Esophagus squamous epithelium (tissue), 5 donors: Measurements from ENCODE around the gene DRD2. TPM values are rescaled to one million over a fixed set of nuclear protein-coding genes. Genes with fewer than 3 reads are reported as not detected.

Experiments
- DNase-seq: peaks from one replicate; lab custom pipeline; 2025; lab: John Stamatoyannopoulos, UW
- H3K27ac ChIP-seq, 4 donors: fragments of 200-600 bp; sonication (generic); one replicate each; pipeline ENCODE4 v1.5.1; 2016 to 2019; ENCODE audit warnings: mild to moderate bottlenecking in 1 of 4
- H3K27me3 ChIP-seq, 4 donors: fragments of 200-600 bp; sonication (generic); 1 replicate in 3 of 4; 2 replicates in 1 of 4; pipeline versions ENCODE4 v1.5.1 to v1.6.0; 2017 to 2021; ENCODE audit warnings: antibody characterized with exemption in 1 of 4
- H3K36me3 ChIP-seq, 3 donors: fragments of 200-600 bp; sonication (generic); one replicate each; pipeline ENCODE4 v1.5.1; 2016 to 2019
- H3K4me1 ChIP-seq, 3 donors: fragments of 200-600 bp; sonication (generic); one replicate each; pipeline ENCODE4 v1.5.1; 2017 to 2019
- H3K4me3 ChIP-seq, 4 donors: fragments of 200-600 bp; sonication (generic); 1 replicate in 3 of 4; 2 replicates in 1 of 4; pipeline ENCODE4 v1.5.1; 2016 to 2019; ENCODE audit warnings: mild to moderate bottlenecking in 2 of 4, moderate library complexity in 1 of 4
- H3K9me3 ChIP-seq, 3 donors: fragments of 200-600 bp; sonication (generic); one replicate each; pipeline ENCODE4 v1.5.1; 2016 to 2019
- POLR2A ChIP-seq, 4 donors: fragments of 450-650 bp; IDR thresholded peaks; one replicate each; pipeline ENCODE4 v1.6.1; 2017; ENCODE audit warnings: antibody characterized with exemption in 4 of 4, mild to moderate bottlenecking in 4 of 4, moderate library complexity in 3 of 4
- WGBS, 2 donors: methylation state at CpG; one replicate each; pipeline ENCODE4 v1.1.5; 2018; 5-methylcytosine and 5-hydroxymethylcytosine counted together
- intact Hi-C: fragments of 100-400 bp; cut with DNase I; formaldehyde crosslinking; loops from one replicate; pipeline ENCODE4 v1.15.0; 2022
- total RNA-seq, 4 donors: library from RNA; depleted of rRNA; stranded (reverse); fragments of >200 nt; gene quantifications; one replicate each; pipeline ENCODE4 v1.1.0, GENCODE V29; 2016
- TF ChIP-seq, protein P1 (sequence below), 6 experiments: fragments of 450-650 bp in 4 of 6; fragments of 200-600 bp in 2 of 6; sonication (generic) in 2 of 6; IDR thresholded peaks; one replicate each; pipeline ENCODE4 v1.5.1; 2016 to 2019; ENCODE audit warnings: antibody characterized with exemption in 6 of 6, mild to moderate bottlenecking in 4 of 6, moderate library complexity in 4 of 6
- donor health status: DM: yes; HTN: yes; CAD: no.

The DRD2 gene
- total RNA-seq, 4 donors from 2014 or later: 0.38 TPM; not detected in 3

DNA sequence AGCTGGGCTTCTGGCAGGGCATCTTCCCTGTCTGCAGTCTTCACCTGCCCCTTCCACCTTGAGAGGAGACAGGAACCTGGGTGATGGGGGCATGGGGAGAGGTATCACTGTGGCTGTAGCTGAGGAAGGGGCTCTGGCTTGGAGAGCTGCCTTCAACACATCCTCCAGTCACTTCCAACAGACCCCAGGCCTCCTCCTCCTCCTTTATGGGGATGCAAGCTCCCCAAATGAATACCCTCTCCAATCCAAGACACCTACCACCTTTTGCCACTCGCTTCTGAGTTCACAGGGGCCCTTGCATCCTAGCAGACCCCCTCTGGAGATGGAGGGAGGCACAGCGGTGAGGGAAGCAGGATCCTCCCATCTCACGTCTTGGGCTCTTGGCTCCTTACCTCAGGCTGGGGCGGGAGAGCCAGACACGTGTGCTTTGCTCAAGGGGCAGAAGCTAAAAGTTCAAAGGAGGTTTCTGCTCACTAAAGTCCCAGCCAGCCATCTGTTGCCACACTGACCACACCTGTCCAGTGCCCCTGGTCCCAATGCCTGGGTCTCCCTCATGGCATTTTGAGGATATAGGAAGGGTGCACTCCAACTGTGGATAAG, 74.5 kb downstream of the DRD2 start:
- H3K4me3 ChIP-seq: no peak overlapping the region
- H3K4me1 ChIP-seq: peaks cover 0 to 8% (median 0%) of the 10 kb centered on the region in 3 donors
- H3K36me3 ChIP-seq: no peaks in the 10 kb centered on the region
- intact Hi-C loops: no loop called here
- peaks cover 0 to 4% (median 0%) of the 10 kb centered on the region in 4 donors for H3K27me3 ChIP-seq
- no peaks in the 10 kb centered on the region for H3K9me3 ChIP-seq
- TF ChIP-seq, protein P1, sequence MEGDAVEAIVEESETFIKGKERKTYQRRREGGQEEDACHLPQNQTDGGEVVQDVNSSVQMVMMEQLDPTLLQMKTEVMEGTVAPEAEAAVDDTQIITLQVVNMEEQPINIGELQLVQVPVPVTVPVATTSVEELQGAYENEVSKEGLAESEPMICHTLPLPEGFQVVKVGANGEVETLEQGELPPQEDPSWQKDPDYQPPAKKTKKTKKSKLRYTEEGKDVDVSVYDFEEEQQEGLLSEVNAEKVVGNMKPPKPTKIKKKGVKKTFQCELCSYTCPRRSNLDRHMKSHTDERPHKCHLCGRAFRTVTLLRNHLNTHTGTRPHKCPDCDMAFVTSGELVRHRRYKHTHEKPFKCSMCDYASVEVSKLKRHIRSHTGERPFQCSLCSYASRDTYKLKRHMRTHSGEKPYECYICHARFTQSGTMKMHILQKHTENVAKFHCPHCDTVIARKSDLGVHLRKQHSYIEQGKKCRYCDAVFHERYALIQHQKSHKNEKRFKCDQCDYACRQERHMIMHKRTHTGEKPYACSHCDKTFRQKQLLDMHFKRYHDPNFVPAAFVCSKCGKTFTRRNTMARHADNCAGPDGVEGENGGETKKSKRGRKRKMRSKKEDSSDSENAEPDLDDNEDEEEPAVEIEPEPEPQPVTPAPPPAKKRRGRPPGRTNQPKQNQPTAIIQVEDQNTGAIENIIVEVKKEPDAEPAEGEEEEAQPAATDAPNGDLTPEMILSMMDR (IDR thresholded peaks at IDR 0.05): no peak
- TF ChIP-seq POLR2A (IDR thresholded peaks at IDR 0.05): no peak
- WGBS, 2 donors: 90% methylated on average over 3 of the region's 5 CpGs; no CpG with 5 or more reads in 1 of the 2 donors
- H3K27ac ChIP-seq: no peak overlapping the region
- no peak for DNase-seq

DNA sequence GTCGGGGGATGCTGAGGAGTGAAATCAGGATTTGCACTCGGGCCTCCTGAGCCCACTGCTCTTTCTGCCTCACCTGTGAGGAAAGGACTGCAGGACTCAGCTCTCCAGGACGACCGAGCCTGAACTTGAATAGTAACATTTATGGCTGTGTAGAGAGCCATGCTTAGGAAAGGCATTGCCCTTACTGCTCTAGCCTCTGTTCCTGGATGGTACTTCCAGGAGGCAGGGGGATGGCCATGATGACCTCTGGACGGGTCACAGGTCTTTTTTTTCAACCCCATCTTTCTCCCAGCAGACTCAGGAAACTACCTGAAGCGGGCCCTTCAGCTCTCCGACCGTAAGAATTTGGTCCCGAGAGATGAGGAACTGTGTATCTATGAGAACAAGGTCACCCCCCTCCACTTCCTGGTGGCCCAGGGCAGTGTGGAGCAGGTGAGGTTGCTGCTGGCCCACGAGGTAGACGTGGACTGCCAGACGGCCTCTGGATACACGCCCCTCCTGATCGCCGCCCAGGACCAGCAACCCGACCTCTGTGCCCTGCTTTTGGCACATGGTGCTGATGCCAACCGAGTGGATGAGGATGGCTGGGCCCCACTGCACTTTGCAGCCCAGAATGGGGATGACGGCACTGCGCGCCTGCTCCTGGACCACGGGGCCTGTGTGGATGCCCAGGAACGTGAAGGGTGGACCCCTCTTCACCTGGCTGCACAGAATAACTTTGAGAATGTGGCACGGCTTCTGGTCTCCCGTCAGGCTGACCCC, 76.3 kb downstream of the DRD2 start:
- no peak overlapping the region for H3K4me3 ChIP-seq
- DNase-seq: no peak
- TF ChIP-seq, protein P1 (IDR thresholded peaks at IDR 0.05): no peak
- no peak for TF ChIP-seq POLR2A (IDR thresholded peaks at IDR 0.05)

DNA sequence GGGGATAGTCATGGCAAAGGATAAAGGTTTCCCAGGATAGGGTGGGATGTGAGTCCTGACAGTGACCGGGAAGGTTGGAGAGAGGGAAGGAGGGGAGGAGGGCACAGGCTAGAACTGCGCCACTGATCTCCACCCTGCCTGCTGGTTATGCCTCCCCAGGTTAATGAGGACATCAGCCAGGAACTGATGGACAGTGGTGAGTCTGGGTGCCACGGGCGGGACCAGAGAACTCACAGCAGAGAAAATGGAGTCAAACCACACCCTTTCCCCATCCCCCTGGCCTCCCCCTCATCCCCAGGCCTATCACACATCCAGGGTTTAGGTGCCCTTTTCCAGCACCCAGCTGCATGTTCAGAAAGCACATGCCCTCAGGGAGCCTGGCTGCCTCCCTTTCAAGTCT, 77.4 kb downstream of the DRD2 start:
- DNase-seq: no peak
- WGBS, 2 donors: 62 to 88% methylated on average over 3 to 4 of the region's 4 CpGs
- intact Hi-C loops: no loop called here
- TF ChIP-seq, protein P1 (IDR thresholded peaks at IDR 0.05): no peak
- no peak for TF ChIP-seq POLR2A (IDR thresholded peaks at IDR 0.05)
- Histone ChIP-seq H3K36me3 (no peaks in the 10 kb centered on the region), H3K4me1 (peaks cover 0 to 8% (median 0%) of the 10 kb centered on the region in 3 donors), H3K4me3 (no peak overlapping the region), H3K27me3 (peaks cover 0 to 4% (median 0%) of the 10 kb centered on the region in 4 donors), H3K27ac (no peak overlapping the region), H3K9me3 (no peaks in the 10 kb centered on the region)

More for the DNA sequence above, 76.3 kb downstream of the DRD2 start:
- peaks cover 0 to 4% (median 0%) of the 10 kb centered on the region in 4 donors for H3K27me3 ChIP-seq
- WGBS, 2 donors: 76 to 79% methylated on average over 5 to 8 of the region's 24 CpGs
- H3K36me3 ChIP-seq: no peaks in the 10 kb centered on the region
- no peak overlapping the region for H3K27ac ChIP-seq
- H3K9me3 ChIP-seq: no peaks in the 10 kb centered on the region
- intact Hi-C loops: no loop called here
- H3K4me1 ChIP-seq: peaks cover 0 to 8% (median 0%) of the 10 kb centered on the region in 3 donors

DNA sequence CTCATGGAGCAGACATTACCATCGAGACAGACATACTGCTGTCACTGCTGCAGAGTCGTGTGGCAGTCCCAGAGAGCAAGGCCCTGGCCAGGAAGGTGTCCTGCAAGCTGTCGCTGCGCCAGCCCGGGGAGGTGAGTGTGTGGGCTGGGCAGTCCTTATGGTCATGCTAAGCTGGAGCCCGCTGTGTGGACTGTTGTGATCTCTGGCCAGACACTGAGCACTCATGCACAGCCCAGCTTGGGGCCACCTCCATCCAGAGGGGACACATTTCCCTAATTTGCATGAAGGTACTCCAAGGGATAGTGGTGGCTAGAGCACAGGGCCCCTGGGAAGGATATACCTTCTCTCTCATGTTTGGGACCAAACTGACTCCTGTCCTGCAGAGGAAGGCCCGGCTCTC, 78.0 kb downstream of the DRD2 start:
- H3K36me3 ChIP-seq: no peaks in the 10 kb centered on the region
- no peak for DNase-seq
- peaks cover 0 to 8% (median 0%) of the 10 kb centered on the region in 3 donors for H3K4me1 ChIP-seq
- no peaks in the 10 kb centered on the region for H3K9me3 ChIP-seq
- no peaks in the 10 kb centered on the region for H3K27me3 ChIP-seq
- 73 to 92% methylated on average over 5 to 6 of the region's 7 CpGs for WGBS, 2 donors
- no peak overlapping the region for H3K27ac ChIP-seq
- no peak overlapping the region for H3K4me3 ChIP-seq
- no peak for TF ChIP-seq POLR2A (IDR thresholded peaks at IDR 0.05)
- TF ChIP-seq, protein P1 (IDR thresholded peaks at IDR 0.05): no peak
- intact Hi-C loops: no loop called here

DNA sequence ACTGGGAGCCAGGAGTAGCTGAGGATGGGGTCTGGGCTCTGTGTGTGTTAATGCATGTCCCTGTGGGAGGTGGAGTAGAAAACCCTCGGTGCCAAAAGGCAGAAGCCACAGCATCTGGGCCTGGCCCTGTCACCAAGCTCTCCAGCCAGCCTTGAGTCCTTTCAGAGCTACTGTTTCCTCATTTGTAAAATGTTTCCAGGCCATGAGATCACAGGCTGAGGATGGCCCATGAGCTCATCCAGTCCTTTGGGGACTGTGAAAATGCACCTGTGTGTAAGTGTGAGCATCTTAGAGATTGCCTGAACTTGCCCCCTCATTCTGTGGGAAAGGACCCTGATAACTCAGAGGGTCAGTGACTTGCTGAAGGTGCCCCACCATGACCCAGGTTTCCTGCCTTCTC, 78.5 kb downstream of the DRD2 start:
- intact Hi-C loops: no loop called here
- 0 to 75% methylated on average over 1 of the region's 1 CpG for WGBS, 2 donors
- DNase-seq: no peak

More for the DNA sequence above, 78.5 kb downstream of the DRD2 start:
- H3K36me3 ChIP-seq: no peaks in the 10 kb centered on the region
- TF ChIP-seq, protein P1 (IDR thresholded peaks at IDR 0.05): no peak
- TF ChIP-seq POLR2A (IDR thresholded peaks at IDR 0.05): no peak
- peaks cover 0 to 5% (median 0%) of the 10 kb centered on the region in 3 donors for H3K4me1 ChIP-seq
- no peak overlapping the region for H3K4me3 ChIP-seq
- no peaks in the 10 kb centered on the region for H3K9me3 ChIP-seq
- no peak overlapping the region for H3K27ac ChIP-seq
- H3K27me3 ChIP-seq: no peaks in the 10 kb centered on the region
